Endothelial cell of umbilical vein (primary cell): ENCODE data around the gene GRID1. TPM values are rescaled to one million over a fixed set of nuclear protein-coding genes. Genes with fewer than 3 reads are reported as not detected.

Experiments used
- BruUV-seq: library from RNA; stranded (reverse); fragments of 400-500 nt; replicated peaks from 2 replicates; lab custom pipeline; 2021; lab: Mats Ljungman, UMichigan
- CTCF ChIA-PET: fragments of 300-600, 350-600 bp; sonication (Branson Sonifier 250); formaldehyde crosslinking; loops from one replicate; lab custom pipeline; 2021; ENCODE audit warnings: antibody characterized with exemption, inconsistent platforms; lab: Charles Lee
- POLR2A ChIA-PET: fragments of 300-600, 350-600 bp; sonication (Branson Sonifier 250); formaldehyde crosslinking; loops from one replicate; lab custom pipeline; 2021; ENCODE audit warnings: antibody characterized with exemption, inconsistent platforms; lab: Charles Lee
- DNase-seq: peaks from one replicate; pipeline ENCODE4 v3.0.0-alpha.2; 2011; ENCODE audit warnings: low read depth, low spot score
- FAIRE-seq: peaks from 2 replicates; lab custom pipeline; 2011; peaks lifted over from hg19 to GRCh38; lab: Jason Lieb, UNC
- H2AFZ ChIP-seq: 2 replicates; pipeline ENCODE4 v1.6.0; 2012; ENCODE audit warnings: low read depth, low read length, control low read depth, inconsistent platforms
- H3K27ac ChIP-seq: 2 replicates; pipeline ENCODE4 v1.5.1; 2011; ENCODE audit warnings: low read depth, mild to moderate bottlenecking, control low read depth, low read length, moderate library complexity; ENCODE audit not compliant: insufficient read depth
- H3K27me3 ChIP-seq, 2 experiments: 2 replicates each; pipeline versions ENCODE4 v1.6.0 to v1.6.1; 2011; ENCODE audit warnings: low read length in 2 of 2, mixed read lengths in 1 of 2; ENCODE audit not compliant: control insufficient read depth in 2 of 2, insufficient read depth in 2 of 2
- H3K36me3 ChIP-seq, 2 experiments: 2 replicates in 1 of 2; 3 replicates in 1 of 2; pipeline ENCODE4 v1.5.1; 2011; ENCODE audit warnings: low read length in 2 of 2, mild to moderate bottlenecking in 1 of 2, moderate library complexity in 1 of 2; ENCODE audit not compliant: control insufficient read depth in 2 of 2, insufficient read depth in 2 of 2; ENCODE audit errors: extremely low read depth in 1 of 2
- H3K4me1 ChIP-seq: 3 replicates; pipeline ENCODE4 v1.5.1; 2011; ENCODE audit warnings: mild to moderate bottlenecking, low read length; ENCODE audit not compliant: control insufficient read depth, insufficient read depth; ENCODE audit errors: extremely low read depth
- H3K4me2 ChIP-seq: 2 replicates; pipeline ENCODE4 v1.6.1; 2011; ENCODE audit warnings: low read length, control low read depth, mixed read lengths; ENCODE audit not compliant: insufficient read depth
- H3K4me3 ChIP-seq, 3 experiments: fragments of 200-600 bp in 1 of 3; sonication (generic), shearing (Covaris generic) in 1 of 3; replicated peaks in 1 of 3; 2 replicates each; pipeline ENCODE4 v1.5.1; 2011 to 2016; ENCODE audit warnings: control low read depth in 3 of 3, low read length in 3 of 3, mild to moderate bottlenecking in 2 of 3, inconsistent platforms in 1 of 3, low read depth in 1 of 3, moderate library complexity in 1 of 3; ENCODE audit not compliant: insufficient read depth in 1 of 3
- H3K79me2 ChIP-seq: 2 replicates; pipeline ENCODE4 v1.6.0; 2012; ENCODE audit warnings: low read length, inconsistent platforms; ENCODE audit not compliant: control insufficient read depth, insufficient read depth
- H3K9ac ChIP-seq: replicated peaks from 2 replicates; pipeline ENCODE3; 2011; ENCODE audit warnings: low read length, control low read depth; ENCODE audit not compliant: insufficient read depth; ENCODE audit errors: extremely low read depth
- H3K9me1 ChIP-seq: replicated peaks from 3 replicates; pipeline ENCODE4 v1.6.0; 2011; ENCODE audit warnings: mild to moderate bottlenecking, low read length; ENCODE audit not compliant: control insufficient read depth, insufficient read depth; ENCODE audit errors: extremely low read depth
- H3K9me3 ChIP-seq: replicated peaks from 2 replicates; pipeline ENCODE4 v1.5.1; 2012; ENCODE audit warnings: low read length, inconsistent platforms; ENCODE audit not compliant: control insufficient read depth, insufficient read depth
- H4K20me1 ChIP-seq: replicated peaks from 2 replicates; pipeline ENCODE3; 2011; ENCODE audit warnings: mild to moderate bottlenecking, low read length; ENCODE audit not compliant: control insufficient read depth, insufficient read depth; ENCODE audit errors: extremely low read depth
- EZH2 ChIP-seq: IDR thresholded peaks from 2 replicates; pipeline ENCODE4 v1.6.1; 2012; ENCODE audit warnings: borderline replicate concordance, low read depth, mild to moderate bottlenecking, moderate library complexity, low read length, inconsistent platforms; ENCODE audit not compliant: severe bottlenecking
- FOS ChIP-seq: IDR thresholded peaks from 2 replicates; pipeline ENCODE4 v1.6.1; 2011; ENCODE audit warnings: mild to moderate bottlenecking, low read length, moderate library complexity, borderline replicate concordance; ENCODE audit not compliant: insufficient read depth
- GATA2 ChIP-seq: IDR thresholded peaks from 2 replicates; pipeline ENCODE4 v1.7.0; 2011; ENCODE audit warnings: low read depth, mild to moderate bottlenecking, moderate library complexity, mixed read lengths, low read length; ENCODE audit not compliant: insufficient read length, insufficient read depth
- JUN ChIP-seq: IDR thresholded peaks from 2 replicates; pipeline ENCODE4 v1.6.1; 2011; ENCODE audit warnings: borderline replicate concordance, low read depth; ENCODE audit not compliant: insufficient read length, insufficient read depth
- MYC ChIP-seq: IDR thresholded peaks from one replicate; pipeline ENCODE4 v1.6.1; 2011; ENCODE audit warnings: mild to moderate bottlenecking, low read depth, low read length
- POLR2A ChIP-seq: IDR thresholded peaks from 2 replicates; pipeline ENCODE4 v1.6.1; 2012; ENCODE audit warnings: low read depth, mild to moderate bottlenecking, control low read depth, low read length
- POLR2AphosphoS5 ChIP-seq: IDR thresholded peaks from 2 replicates; pipeline ENCODE4 v1.6.1; 2012; ENCODE audit warnings: low read depth, mild to moderate bottlenecking, control low read depth, low read length, moderate library complexity; ENCODE audit not compliant: insufficient read depth
- dilution Hi-C: fragments of 300-500 bp; cut with MboI; formaldehyde crosslinking; loops from one replicate; pipeline ENCODE4 v1.15.0; 2019; ENCODE audit warnings: low sequenced_read_pairs; ENCODE audit not compliant: extremely low pct_ligation_motif_present
- intact Hi-C: fragments of 100-400 bp; cut with micrococcal nuclease; formaldehyde crosslinking; loops from one replicate; pipeline ENCODE4 v1.10.0; 2022
- polyA plus RNA-seq, 4 experiments: library from polyadenylated mRNA; depleted of rRNA in 3 of 4; stranded (reverse) in 3 of 4; unstranded in 1 of 4; fragments of >200 nt; gene quantifications; 2 replicates each; pipeline versions ENCODE4 v1.2.1 to v1.2.3, GENCODE V29; 2011 to 2012; ENCODE audit warnings: missing spikeins in 1 of 4
- total RNA-seq: library from RNA; stranded (reverse); gene quantifications from 2 replicates; pipeline ENCODE4 v1.2.3, GENCODE V29; 2021
- TF ChIP-seq, protein P1 (sequence below), 2 donors: IDR thresholded peaks; 1 replicate in 1 of 2; 2 replicates in 1 of 2; pipeline ENCODE4 v1.5.1; 2011; ENCODE audit warnings: low read length in 2 of 2, mild to moderate bottlenecking in 2 of 2, moderate library complexity in 2 of 2, control low read depth in 1 of 2, inconsistent platforms in 1 of 2, low read depth in 1 of 2; ENCODE audit not compliant: insufficient read depth in 1 of 2; ENCODE audit errors: extremely low read depth in 1 of 2
- TF ChIP-seq, protein P2 (sequence below): IDR thresholded peaks from 2 replicates; pipeline ENCODE4 v1.6.1; 2011; ENCODE audit not compliant: insufficient read depth, insufficient read length

The GRID1 gene
- total and polyA plus RNA-seq, 2 donors (not counting 3 experiments of a cell fraction or from before 2014, with no cell fraction given) = not detected

DNA sequence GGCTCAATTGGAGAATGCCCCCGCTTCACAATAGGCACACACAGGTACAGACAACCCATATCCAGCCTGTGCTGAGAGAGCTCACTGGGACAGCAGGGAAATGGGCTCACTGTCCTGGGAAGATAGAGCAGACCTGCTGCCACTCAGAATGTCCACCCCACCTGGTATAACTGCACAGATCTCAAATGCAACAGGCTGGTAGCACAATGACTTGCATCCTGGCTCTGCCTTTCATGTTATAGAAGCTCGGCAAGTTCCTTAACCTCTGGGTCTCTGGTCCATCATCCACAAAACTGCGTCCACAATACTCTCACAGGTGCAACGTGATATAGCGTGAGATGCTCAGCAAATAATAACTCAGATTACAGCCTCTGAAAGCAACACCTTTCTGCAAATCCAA lies 295.4 kb downstream of the GRID1 start:
- no peak overlapping the region for H2AFZ ChIP-seq
- TF ChIP-seq FOS = no peak
- TF ChIP-seq GATA2 = no peak
- TF ChIP-seq POLR2AphosphoS5 = no peak
- TF ChIP-seq, protein P1, sequence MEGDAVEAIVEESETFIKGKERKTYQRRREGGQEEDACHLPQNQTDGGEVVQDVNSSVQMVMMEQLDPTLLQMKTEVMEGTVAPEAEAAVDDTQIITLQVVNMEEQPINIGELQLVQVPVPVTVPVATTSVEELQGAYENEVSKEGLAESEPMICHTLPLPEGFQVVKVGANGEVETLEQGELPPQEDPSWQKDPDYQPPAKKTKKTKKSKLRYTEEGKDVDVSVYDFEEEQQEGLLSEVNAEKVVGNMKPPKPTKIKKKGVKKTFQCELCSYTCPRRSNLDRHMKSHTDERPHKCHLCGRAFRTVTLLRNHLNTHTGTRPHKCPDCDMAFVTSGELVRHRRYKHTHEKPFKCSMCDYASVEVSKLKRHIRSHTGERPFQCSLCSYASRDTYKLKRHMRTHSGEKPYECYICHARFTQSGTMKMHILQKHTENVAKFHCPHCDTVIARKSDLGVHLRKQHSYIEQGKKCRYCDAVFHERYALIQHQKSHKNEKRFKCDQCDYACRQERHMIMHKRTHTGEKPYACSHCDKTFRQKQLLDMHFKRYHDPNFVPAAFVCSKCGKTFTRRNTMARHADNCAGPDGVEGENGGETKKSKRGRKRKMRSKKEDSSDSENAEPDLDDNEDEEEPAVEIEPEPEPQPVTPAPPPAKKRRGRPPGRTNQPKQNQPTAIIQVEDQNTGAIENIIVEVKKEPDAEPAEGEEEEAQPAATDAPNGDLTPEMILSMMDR (IDR thresholded peaks at IDR 0.05; ENCODE audit: extremely low read depth in 1 of 2, insufficient read depth in 1 of 2, low read depth in 1 of 2, low read length in 2 of 2) = no peak
- TF ChIP-seq MYC = no peak
- TF ChIP-seq POLR2A = no peak
- no peak for TF ChIP-seq JUN
- TF ChIP-seq, protein P2, sequence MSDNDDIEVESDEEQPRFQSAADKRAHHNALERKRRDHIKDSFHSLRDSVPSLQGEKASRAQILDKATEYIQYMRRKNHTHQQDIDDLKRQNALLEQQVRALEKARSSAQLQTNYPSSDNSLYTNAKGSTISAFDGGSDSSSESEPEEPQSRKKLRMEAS = no peak
- TF ChIP-seq EZH2 = no peak
- no peak overlapping the region for H3K4me2 ChIP-seq
- FAIRE-seq (no peak), DNase-seq (no peak)
- no peaks in the 10 kb centered on the region for H3K27me3 ChIP-seq
- no peak overlapping the region for H3K27ac ChIP-seq
- intact Hi-C loops = no loop called here
- H3K4me1 ChIP-seq = no peaks in the 10 kb centered on the region
- no peaks in the 10 kb centered on the region for H4K20me1 ChIP-seq
- no TSS peak for BruUV-seq
- no peak overlapping the region for H3K4me3 ChIP-seq
- H3K9ac ChIP-seq = no peak overlapping the region
- ChIA-PET CTCF (no interaction called here), POLR2A (no interaction called here)
- dilution Hi-C loops = no loop called here
- H3K79me2 ChIP-seq = no peaks in the 10 kb centered on the region
- H3K9me3 ChIP-seq = no peaks in the 10 kb centered on the region
- no peaks in the 10 kb centered on the region for H3K9me1 ChIP-seq
- H3K36me3 ChIP-seq = no peaks in the 10 kb centered on the region
